Measurements from ENCODE around the gene SPARC.

GRCh38 chr5:151719228-151720000 is 32.7 kb upstream of the SPARC start:
- TF ChIP-seq, protein P1, sequence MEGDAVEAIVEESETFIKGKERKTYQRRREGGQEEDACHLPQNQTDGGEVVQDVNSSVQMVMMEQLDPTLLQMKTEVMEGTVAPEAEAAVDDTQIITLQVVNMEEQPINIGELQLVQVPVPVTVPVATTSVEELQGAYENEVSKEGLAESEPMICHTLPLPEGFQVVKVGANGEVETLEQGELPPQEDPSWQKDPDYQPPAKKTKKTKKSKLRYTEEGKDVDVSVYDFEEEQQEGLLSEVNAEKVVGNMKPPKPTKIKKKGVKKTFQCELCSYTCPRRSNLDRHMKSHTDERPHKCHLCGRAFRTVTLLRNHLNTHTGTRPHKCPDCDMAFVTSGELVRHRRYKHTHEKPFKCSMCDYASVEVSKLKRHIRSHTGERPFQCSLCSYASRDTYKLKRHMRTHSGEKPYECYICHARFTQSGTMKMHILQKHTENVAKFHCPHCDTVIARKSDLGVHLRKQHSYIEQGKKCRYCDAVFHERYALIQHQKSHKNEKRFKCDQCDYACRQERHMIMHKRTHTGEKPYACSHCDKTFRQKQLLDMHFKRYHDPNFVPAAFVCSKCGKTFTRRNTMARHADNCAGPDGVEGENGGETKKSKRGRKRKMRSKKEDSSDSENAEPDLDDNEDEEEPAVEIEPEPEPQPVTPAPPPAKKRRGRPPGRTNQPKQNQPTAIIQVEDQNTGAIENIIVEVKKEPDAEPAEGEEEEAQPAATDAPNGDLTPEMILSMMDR (IDR thresholded peaks at IDR 0.05): peak in 5 of 6 experiments; percentile 14 to 65 (median 51)
- no peak for TF ChIP-seq POLR2A (IDR thresholded peaks at IDR 0.05)

Data from Peyer's patch (tissue), 4 donors.